Pancreas (tissue), 10 donors: ENCODE results near the gene ZG16B. TPM values are rescaled to one million over a fixed set of nuclear protein-coding genes. Genes with fewer than 3 reads are reported as not detected.

Source experiments
- ATAC-seq, 4 donors: fragments of 200-7000 bp; cut with Tn5 transposase; one replicate each; pipeline versions ENCODE4 v1.8.0 to v1.9.1; 2020; ENCODE audit warnings: mild to moderate bottlenecking in 4 of 4, moderate library complexity in 4 of 4
- DNase-seq, 6 donors: peaks; one replicate each; pipeline ENCODE4 v3.0.0-alpha.2; 2020
- FAIRE-seq: peaks from 2 replicates; lab custom pipeline; 2012; peaks lifted over from hg19 to GRCh38; lab: Jason Lieb, UNC
- H3K27ac ChIP-seq, 4 donors: fragments of 200-600 bp; sonication (generic); 1 replicate in 3 of 4; 2 replicates in 1 of 4; pipeline versions ENCODE4 v1.5.0 to v1.8.0; 2020
- H3K27me3 ChIP-seq, 4 donors: fragments of 200-600 bp; one replicate each; pipeline ENCODE4 v1.8.0; 2021
- H3K36me3 ChIP-seq, 3 donors: fragments of 200-600 bp; sonication (generic) in 1 of 3; one replicate each; pipeline versions ENCODE4 v1.5.0 to v1.8.0; 2020 to 2021
- H3K4me1 ChIP-seq, 3 donors: fragments of 200-600 bp; one replicate each; pipeline ENCODE4 v1.8.0; 2021
- H3K4me3 ChIP-seq, 4 donors: fragments of 200-600 bp; sonication (generic) in 2 of 4; one replicate each; pipeline versions ENCODE4 v1.5.0 to v1.8.0; 2020 to 2021
- H3K9me3 ChIP-seq, 4 donors: fragments of 200-600 bp; one replicate each; pipeline ENCODE4 v1.8.0; 2021
- CTCF ChIP-seq, 4 donors: fragments of 200-600 bp; sonication (generic) in 3 of 4; IDR thresholded peaks; one replicate each; pipeline versions ENCODE4 v1.5.0 to v1.8.0; 2021; ENCODE audit warnings: antibody characterized with exemption in 4 of 4
- WGBS, 2 donors: extraction: QIAGEN DNeasy Blood & Tissue Kit; methylation state at CpG; one replicate each; pipeline ENCODE4 v1.1.7; 2013; 5-methylcytosine and 5-hydroxymethylcytosine counted together
- intact Hi-C, 3 donors: fragments of 100-400 bp; cut with DNase I; formaldehyde crosslinking; loops; one replicate each; pipeline versions ENCODE4 v1.11.1 to v1.14.2; 2022
- polyA plus RNA-seq, 2 donors: library from polyadenylated mRNA; stranded (reverse); fragments of 200-250 nt; gene quantifications; one replicate each; pipeline ENCODE4 v1.2.3, GENCODE V29; 2013
- total RNA-seq, 6 donors: library from RNA; stranded (reverse); fragmentation: NEBNext Ultra II Directional in 4 of 6; extraction: Animal tissue kit (Norgen Biotek cat#: 25700) in 4 of 6; gene quantifications; one replicate each; pipeline versions ENCODE4 v1.2.1 to v1.2.4, GENCODE V29; 2021 to 2023
- donor health status: healthy with polysubstance abuse.
- donor health status: DM: no; HTN: no; CAD: no; lungs with moderate emphysema.
- donor health status: DM: no; HTN: no; CAD: no.
- donor health status: control.
- donor health status: control.
- donor health status: Bipolar disorder and iron deficiency.
- donor health status: DM: yes; HTN: yes; CAD: no.
- donor health status: DM: no; HTN: no; CAD: no.
- donor health status: DM: no; HTN: no; CAD: no.
- donor health status: DM: yes; HTN: yes; CAD: no.

The ZG16B gene
- total and polyA plus RNA-seq, 8 donors: 0.43 to 1.7 (median 0.80) TPM

DNA sequence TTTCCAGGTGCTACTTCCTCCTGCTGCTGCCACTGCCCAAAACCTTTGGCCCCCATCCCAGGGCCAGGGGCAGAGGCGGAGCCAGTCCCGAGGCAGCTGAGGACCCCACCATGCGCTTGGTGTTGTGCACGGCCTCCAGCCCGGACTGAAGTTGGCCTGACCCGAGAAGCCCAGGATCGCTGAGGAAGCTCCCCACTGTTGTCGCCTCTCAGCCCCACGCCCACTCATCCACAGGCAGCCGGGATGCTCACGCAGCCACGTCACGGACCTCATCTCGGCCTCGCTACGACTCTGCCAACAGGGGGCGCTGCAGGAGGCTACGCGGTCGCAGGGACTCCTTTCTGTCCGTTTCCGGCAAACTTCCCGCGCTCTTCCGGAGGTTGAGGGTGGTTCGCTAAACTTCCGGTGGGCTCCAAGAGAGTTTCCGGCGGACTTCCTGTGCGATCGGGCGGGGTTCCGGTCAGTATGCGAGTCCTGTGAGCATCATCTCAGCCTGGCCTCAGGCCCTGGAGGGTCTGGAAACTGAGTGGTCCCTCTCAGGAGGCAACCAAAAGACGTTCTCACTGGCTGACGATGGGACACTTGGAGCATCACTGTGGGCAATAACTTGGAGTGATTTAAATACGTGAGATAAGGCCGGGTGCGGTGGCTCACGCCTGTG lies 12.4 kb downstream of the ZG16B start:
- peak overlapping the region in 2 of 4 donors; percentile 13 to 23 for H3K4me3 ChIP-seq
- H3K4me1 ChIP-seq: peaks cover 0 to 5% (median 0%) of the 10 kb centered on the region in 3 donors
- H3K27ac ChIP-seq: no peak overlapping the region
- 24 to 41% methylated on average over 40 of the region's 40 CpGs for whole genome bisulfite sequencing, 2 donors
- DNase-seq: peak in 5 of 6 donors; percentile 35 to 78 (median 69)
- H3K9me3 ChIP-seq: no peaks in the 10 kb centered on the region
- intact Hi-C loops: no loop called here
- TF ChIP-seq CTCF (IDR thresholded peaks at IDR 0.05): peak; percentile 17 to 56 (median 28)
- peak; percentile 32 to 74 (median 54) for ATAC-seq
- no peak for FAIRE-seq
- no peaks in the 10 kb centered on the region for H3K27me3 ChIP-seq
- no peaks in the 10 kb centered on the region for H3K36me3 ChIP-seq

- no peaks in the 10 kb centered on the region for H3K27me3 ChIP-seq
- peaks cover 0 to 5% (median 0%) of the 10 kb centered on the region in 3 donors for H3K4me1 ChIP-seq
- no peak for DNase-seq
- WGBS, 2 donors: 79 to 88% methylated on average over 8 of the region's 8 CpGs
- H3K36me3 ChIP-seq: no peaks in the 10 kb centered on the region
- no peak overlapping the region for H3K4me3 ChIP-seq
- intact Hi-C loops: no loop called here
- no peak for TF ChIP-seq CTCF (IDR thresholded peaks at IDR 0.05)
- FAIRE-seq: no peak
- H3K9me3 ChIP-seq: no peaks in the 10 kb centered on the region
- no peak for ATAC-seq
- no peak overlapping the region for H3K27ac ChIP-seq
Observed at GRCh38 chr16:2843526-2843925, 13.4 kb downstream of the ZG16B start.

DNA sequence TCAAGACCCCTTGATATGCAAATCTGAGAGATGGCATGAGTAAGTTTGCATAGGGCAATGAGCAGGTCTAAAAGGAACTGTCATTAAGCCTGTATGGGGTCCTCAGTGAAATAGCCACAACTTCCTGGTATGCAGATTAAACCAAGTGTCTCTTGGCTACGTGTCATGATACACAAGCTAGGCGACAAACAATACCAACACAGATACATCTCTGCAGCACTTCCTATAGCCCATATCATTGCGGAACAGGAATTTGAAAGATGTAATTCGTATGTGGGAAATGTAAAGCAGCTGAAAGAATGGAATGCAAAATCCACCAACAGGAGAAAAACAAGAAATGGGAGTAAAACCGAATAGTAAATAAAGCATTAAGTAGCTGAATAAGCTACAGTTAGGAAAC lies 15.0 kb downstream of the ZG16B start:
- H3K36me3 ChIP-seq: no peaks in the 10 kb centered on the region
- DNase-seq: no peak
- TF ChIP-seq CTCF (IDR thresholded peaks at IDR 0.05): no peak
- ATAC-seq: no peak
- H3K4me1 ChIP-seq: peaks cover 0 to 5% (median 0%) of the 10 kb centered on the region in 3 donors
- H3K4me3 ChIP-seq: no peak overlapping the region
- WGBS, 2 donors: 62 to 70% methylated on average over 5 of the region's 5 CpGs
- H3K27me3 ChIP-seq: no peaks in the 10 kb centered on the region
- intact Hi-C loops: no loop called here
- H3K27ac ChIP-seq: no peak overlapping the region
- FAIRE-seq: no peak
- H3K9me3 ChIP-seq: no peaks in the 10 kb centered on the region

GRCh38 chr16:2846511-2847310 lies 16.6 kb downstream of the ZG16B start:
- no peak for ATAC-seq
- intact Hi-C loops: no loop called here
- H3K27ac ChIP-seq: no peak overlapping the region
- no peak overlapping the region for H3K4me3 ChIP-seq
- no peaks in the 10 kb centered on the region for H3K9me3 ChIP-seq
- no peak for FAIRE-seq
- H3K27me3 ChIP-seq: no peaks in the 10 kb centered on the region
- TF ChIP-seq CTCF (IDR thresholded peaks at IDR 0.05): no peak
- no peaks in the 10 kb centered on the region for H3K36me3 ChIP-seq
- 61 to 68% methylated on average over 3 of the region's 3 CpGs for WGBS, 2 donors
- peaks cover 0 to 5% (median 0%) of the 10 kb centered on the region in 3 donors for H3K4me1 ChIP-seq
- DNase-seq: peak in 1 of 6 donors; percentile 18
